ENCODE measurements around the gene MAPK12. TPM values are rescaled to one million over a fixed set of nuclear protein-coding genes. Genes with fewer than 3 reads are reported as not detected.

The MAPK12 gene
- total and polyA plus RNA-seq, 2 of the 4 experiments (the other 2 are of a cell fraction) = 41.0 to 56.3 TPM

DNA sequence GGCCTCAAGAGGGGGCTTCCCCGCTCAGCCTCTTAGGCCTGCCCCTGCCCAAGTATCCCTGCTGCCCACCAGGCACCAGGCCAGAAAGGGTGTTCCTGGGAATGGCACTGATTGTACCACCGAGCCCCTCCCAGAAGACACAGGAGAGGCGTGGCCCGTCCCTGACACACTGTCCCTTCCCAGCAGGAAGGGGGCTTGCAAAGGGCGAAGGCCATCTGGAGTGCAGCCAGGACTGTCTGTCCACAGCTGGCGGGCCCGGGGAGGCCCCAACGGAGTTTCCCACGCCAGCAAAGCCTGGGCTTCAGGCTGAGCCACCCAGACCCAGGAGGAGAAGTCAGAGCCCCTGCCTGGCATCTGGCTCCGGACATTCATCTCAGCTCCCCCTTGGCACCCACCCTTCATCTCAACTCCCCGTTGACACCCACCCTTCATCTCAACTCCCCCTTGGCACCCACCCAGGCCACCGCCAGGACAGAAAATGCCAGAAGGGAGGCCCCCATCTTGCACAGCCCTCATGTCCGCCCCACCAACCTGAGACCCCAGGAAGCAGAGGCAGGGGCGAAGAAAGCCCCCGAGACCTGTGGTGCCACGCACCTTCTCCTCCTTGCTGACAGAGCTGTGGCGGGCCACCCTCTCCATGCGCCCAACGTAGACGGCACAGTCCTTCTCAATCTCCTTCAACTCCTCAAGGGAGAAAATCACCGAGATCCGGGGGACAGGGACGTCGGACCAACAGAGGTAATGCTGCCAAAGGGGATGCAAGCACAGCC is 36.1 kb downstream of the MAPK12 start (continued):
- TF ChIP-seq, protein P1, sequence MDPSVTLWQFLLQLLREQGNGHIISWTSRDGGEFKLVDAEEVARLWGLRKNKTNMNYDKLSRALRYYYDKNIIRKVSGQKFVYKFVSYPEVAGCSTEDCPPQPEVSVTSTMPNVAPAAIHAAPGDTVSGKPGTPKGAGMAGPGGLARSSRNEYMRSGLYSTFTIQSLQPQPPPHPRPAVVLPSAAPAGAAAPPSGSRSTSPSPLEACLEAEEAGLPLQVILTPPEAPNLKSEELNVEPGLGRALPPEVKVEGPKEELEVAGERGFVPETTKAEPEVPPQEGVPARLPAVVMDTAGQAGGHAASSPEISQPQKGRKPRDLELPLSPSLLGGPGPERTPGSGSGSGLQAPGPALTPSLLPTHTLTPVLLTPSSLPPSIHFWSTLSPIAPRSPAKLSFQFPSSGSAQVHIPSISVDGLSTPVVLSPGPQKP (IDR thresholded peaks at IDR 0.05; ENCODE audit: borderline replicate concordance, low read depth, low read length) = no peak

DNA sequence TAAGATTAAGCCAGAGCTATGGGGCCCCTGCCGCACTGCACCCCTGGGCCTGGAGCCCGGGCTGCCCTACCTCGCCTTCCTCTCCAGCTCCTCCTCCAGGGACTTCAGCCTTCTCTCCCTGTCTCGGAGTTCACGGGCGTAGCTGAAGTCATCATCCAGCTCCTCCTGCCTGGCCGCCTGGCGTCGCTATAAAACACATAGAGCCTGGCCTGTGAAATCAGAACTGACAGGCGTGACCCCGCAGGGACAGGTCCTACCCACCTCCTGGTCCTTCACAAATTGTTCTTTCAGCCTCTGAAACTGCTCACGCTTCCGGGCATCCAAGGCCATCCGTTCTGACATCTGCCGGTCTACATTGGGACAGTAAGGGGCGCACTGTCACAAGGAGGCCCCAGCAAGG is 37.4 kb downstream of the MAPK12 start:
- Histone ChIP-seq H3K4ac (ENCODE audit: low read depth, low read length) (no peak overlapping the region), H3K9ac (ENCODE audit: low read depth, low read length) (no peak overlapping the region), H4K5ac (ENCODE audit: low read depth, low read length) (no peak overlapping the region), H2AK5ac (ENCODE audit: low read depth, low read length) (no peak overlapping the region), H2BK5ac (ENCODE audit: low read depth, low read length, poor library complexity, severe bottlenecking) (no peak overlapping the region), H3K9me3 (ENCODE audit: control insufficient read depth, insufficient read depth, low read length) (no peaks in the 10 kb centered on the region), H2AFZ (replicated peaks; ENCODE audit: low read length, poor library complexity) (no peak overlapping the region), H3K56ac (ENCODE audit: extremely low read depth, insufficient read depth, low read length) (no peak overlapping the region), H2AK9ac (replicated peaks; ENCODE audit: low read depth, low read length, poor library complexity) (no peak overlapping the region), H3K23ac (ENCODE audit: low read depth, low read length) (no peak overlapping the region), H2BK20ac (ENCODE audit: low read depth, low read length) (no peak overlapping the region), H3K4me1 (ENCODE audit: control insufficient read depth, insufficient read depth, low read length) (no peaks in the 10 kb centered on the region), H2BK15ac (ENCODE audit: low read depth, low read length) (no peak overlapping the region), H3K18ac (ENCODE audit: low read depth, low read length) (no peak overlapping the region), H3K4me2 (ENCODE audit: low read depth, low read length) (no peak overlapping the region), H4K20me1 (ENCODE audit: insufficient read depth, low read length) (peaks cover 12% of the 10 kb centered on the region), H3K79me1 (ENCODE audit: low read depth in 1 of 2, low read length in 2 of 2) (peaks cover 4 to 17% of the 10 kb centered on the region in 2 experiments; a peak in 2 of 4 replicates), H3K9me1 (ENCODE audit: insufficient read depth, low read length) (peaks cover 3% of the 10 kb centered on the region; the same call in 1 of the 2 replicates), H4K8ac (ENCODE audit: low read depth in 2 of 2, low read length in 2 of 2) (no peak overlapping the region), H4K91ac (ENCODE audit: insufficient read depth, low read depth, low read length) (no peak overlapping the region), H3K27me3 (ENCODE audit: control insufficient read depth, insufficient read depth, low read length) (no peaks in the 10 kb centered on the region), H3K14ac (replicated peaks; ENCODE audit: low read depth, low read length) (no peak overlapping the region), H3K27ac (ENCODE audit: insufficient read depth, low read length) (no peak overlapping the region), H3K36me3 (ENCODE audit: control insufficient read depth, insufficient read depth, low read length) (peaks cover 65% of the 10 kb centered on the region), H2BK120ac (ENCODE audit: low read depth, low read length) (no peak overlapping the region), H3K4me3 (ENCODE audit: insufficient read depth, low read depth, low read length) (no peak overlapping the region)
- WGBS, 2 experiments (ENCODE audit: extremely low coverage in 2 of 2, insufficient read length in 1 of 2) = 88% methylated on average over 8 of the region's 16 CpGs; no CpG with 5 or more reads in 1 of the 2 experiments
- CTCF ChIA-PET = no interaction called here
- DNase-seq (no peak), ATAC-seq (ENCODE audit: low read depth) (no peak)
- POLR2A ChIA-PET (ENCODE audit: unreplicated experiment) = no interaction called here
- intact Hi-C loops (cut with micrococcal nuclease) (no loop called here), in situ Hi-C loops (cut with MboI; ENCODE audit: low sequenced_read_pairs) (loop anchor here (25.0 kb wide), 1 partner anchor 412 kb away; no protein-coding TSS in a partner anchor), dilution Hi-C loops (cut with HindIII; ENCODE audit: low sequenced_read_pairs, unreplicated experiment) (no loop called here)
- no TSS peak for BruUV-seq (replicated peaks)
- TF ChIP-seq BHLHE40 (IDR thresholded peaks at IDR 0.05; ENCODE audit: low read depth, low read length) = no peak
- TF ChIP-seq RAD21 (IDR thresholded peaks at IDR 0.05; ENCODE audit: low read length) = no peak
- TF ChIP-seq, protein P1 (IDR thresholded peaks at IDR 0.05; ENCODE audit: borderline replicate concordance, low read depth, low read length) = no peak
- no peak for TF ChIP-seq CHD1 (IDR thresholded peaks at IDR 0.05; ENCODE audit: low read depth, low read length)
- TF ChIP-seq RCOR1 (IDR thresholded peaks at IDR 0.05; ENCODE audit: insufficient replicate concordance, low read length) = no peak
- no peak for TF ChIP-seq MXI1 (IDR thresholded peaks at IDR 0.05; ENCODE audit: borderline replicate concordance, low read depth, low read length)
- TF ChIP-seq, protein P2, sequence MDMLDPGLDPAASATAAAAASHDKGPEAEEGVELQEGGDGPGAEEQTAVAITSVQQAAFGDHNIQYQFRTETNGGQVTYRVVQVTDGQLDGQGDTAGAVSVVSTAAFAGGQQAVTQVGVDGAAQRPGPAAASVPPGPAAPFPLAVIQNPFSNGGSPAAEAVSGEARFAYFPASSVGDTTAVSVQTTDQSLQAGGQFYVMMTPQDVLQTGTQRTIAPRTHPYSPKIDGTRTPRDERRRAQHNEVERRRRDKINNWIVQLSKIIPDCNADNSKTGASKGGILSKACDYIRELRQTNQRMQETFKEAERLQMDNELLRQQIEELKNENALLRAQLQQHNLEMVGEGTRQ (IDR thresholded peaks at IDR 0.05; ENCODE audit: low read depth, low read length) = no peak
- TF ChIP-seq NFE2L2 (IDR thresholded peaks at IDR 0.05; ENCODE audit: low read depth, low read length) = no peak
- TF ChIP-seq RFX5 (IDR thresholded peaks at IDR 0.05; ENCODE audit: low read depth, low read length) = no peak
- TF ChIP-seq, protein P3, sequence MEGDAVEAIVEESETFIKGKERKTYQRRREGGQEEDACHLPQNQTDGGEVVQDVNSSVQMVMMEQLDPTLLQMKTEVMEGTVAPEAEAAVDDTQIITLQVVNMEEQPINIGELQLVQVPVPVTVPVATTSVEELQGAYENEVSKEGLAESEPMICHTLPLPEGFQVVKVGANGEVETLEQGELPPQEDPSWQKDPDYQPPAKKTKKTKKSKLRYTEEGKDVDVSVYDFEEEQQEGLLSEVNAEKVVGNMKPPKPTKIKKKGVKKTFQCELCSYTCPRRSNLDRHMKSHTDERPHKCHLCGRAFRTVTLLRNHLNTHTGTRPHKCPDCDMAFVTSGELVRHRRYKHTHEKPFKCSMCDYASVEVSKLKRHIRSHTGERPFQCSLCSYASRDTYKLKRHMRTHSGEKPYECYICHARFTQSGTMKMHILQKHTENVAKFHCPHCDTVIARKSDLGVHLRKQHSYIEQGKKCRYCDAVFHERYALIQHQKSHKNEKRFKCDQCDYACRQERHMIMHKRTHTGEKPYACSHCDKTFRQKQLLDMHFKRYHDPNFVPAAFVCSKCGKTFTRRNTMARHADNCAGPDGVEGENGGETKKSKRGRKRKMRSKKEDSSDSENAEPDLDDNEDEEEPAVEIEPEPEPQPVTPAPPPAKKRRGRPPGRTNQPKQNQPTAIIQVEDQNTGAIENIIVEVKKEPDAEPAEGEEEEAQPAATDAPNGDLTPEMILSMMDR (conservative IDR thresholded peaks at IDR 0.05; ENCODE audit: low read depth, low read length) = no peak
